H9 (cell line): ENCODE measurements around the gene TMEM164. TPM values are rescaled to one million over a fixed set of nuclear protein-coding genes. Genes with fewer than 3 reads are reported as not detected.

Experiments
- DNase-seq: peaks from one replicate; pipeline ENCODE4 v3.0.0-alpha.2; 2017
- H2AFZ ChIP-seq: one replicate; pipeline ENCODE4 v1.6.1; 2013; ENCODE audit warnings: mild to moderate bottlenecking, low read length, control low read depth, moderate library complexity
- H2AK5ac ChIP-seq: 2 replicates; pipeline ENCODE4 v1.6.1; 2013; ENCODE audit warnings: low read length, control low read depth, mixed read lengths; ENCODE audit not compliant: insufficient read length
- H2BK120ac ChIP-seq: one replicate; pipeline ENCODE4 v1.6.1; 2013; ENCODE audit warnings: low read depth, mild to moderate bottlenecking, low read length, control low read depth, inconsistent platforms; ENCODE audit not compliant: poor library complexity, severe bottlenecking
- H2BK12ac ChIP-seq: 2 replicates; pipeline ENCODE4 v1.6.1; 2013; ENCODE audit warnings: low read length, control low read depth, mixed read lengths, low read depth; ENCODE audit not compliant: insufficient read length
- H2BK15ac ChIP-seq: 2 replicates; pipeline ENCODE4 v1.6.1; 2013; ENCODE audit warnings: low read depth, low read length, control low read depth
- H2BK20ac ChIP-seq: one replicate; pipeline ENCODE4 v1.6.1; 2013; ENCODE audit warnings: low read depth, mild to moderate bottlenecking, low read length, control low read depth, inconsistent platforms; ENCODE audit not compliant: poor library complexity, severe bottlenecking
- H2BK5ac ChIP-seq: 2 replicates; pipeline ENCODE4 v1.6.1; 2013; ENCODE audit warnings: low read length, control low read depth, mixed read lengths; ENCODE audit not compliant: insufficient read length
- H3K14ac ChIP-seq: 2 replicates; pipeline ENCODE4 v1.6.1; 2013; ENCODE audit warnings: low read length, control low read depth; ENCODE audit not compliant: insufficient read depth
- H3K18ac ChIP-seq: 2 replicates; pipeline ENCODE4 v1.6.1; 2013; ENCODE audit warnings: low read depth, mild to moderate bottlenecking, mixed read lengths, low read length, control low read depth; ENCODE audit not compliant: insufficient read length
- H3K23ac ChIP-seq: 2 replicates; pipeline ENCODE4 v1.6.1; 2013; ENCODE audit warnings: low read length, control low read depth, mixed read lengths, low read depth; ENCODE audit not compliant: insufficient read length
- H3K23me2 ChIP-seq: 2 replicates; pipeline ENCODE4 v1.6.1; 2013; ENCODE audit warnings: low read depth, mild to moderate bottlenecking, mixed read lengths, low read length, control low read depth; ENCODE audit not compliant: insufficient read length, poor library complexity, severe bottlenecking
- H3K27ac ChIP-seq: 2 replicates; pipeline ENCODE4 v1.5.1; 2013; ENCODE audit warnings: low read length, control low read depth, mixed read lengths, low read depth; ENCODE audit not compliant: insufficient read length
- H3K27me3 ChIP-seq: 2 replicates; pipeline ENCODE4 v1.6.1; 2013; ENCODE audit warnings: low read length, control low read depth, inconsistent platforms; ENCODE audit not compliant: insufficient read depth
- H3K4ac ChIP-seq: 2 replicates; pipeline ENCODE4 v1.6.1; 2013; ENCODE audit warnings: low read depth, mild to moderate bottlenecking, control low read depth, inconsistent platforms, low read length, moderate library complexity
- H3K4me1 ChIP-seq: 2 replicates; pipeline ENCODE4 v1.6.1; 2013; ENCODE audit warnings: low read length, control low read depth, inconsistent platforms; ENCODE audit not compliant: insufficient read depth
- H3K4me2 ChIP-seq: 2 replicates; pipeline ENCODE4 v1.6.1; 2013; ENCODE audit warnings: low read length, control low read depth, mixed read lengths; ENCODE audit not compliant: insufficient read length, insufficient read depth
- H3K56ac ChIP-seq: 2 replicates; pipeline ENCODE4 v1.6.1; 2013; ENCODE audit warnings: low read depth, mild to moderate bottlenecking, mixed read lengths, low read length, control low read depth; ENCODE audit not compliant: insufficient read length
- H3K79me1 ChIP-seq: 2 replicates; pipeline ENCODE4 v1.6.1; 2013; ENCODE audit warnings: low read depth, mild to moderate bottlenecking, moderate library complexity, low read length, control low read depth, inconsistent platforms; ENCODE audit not compliant: insufficient read depth, poor library complexity, severe bottlenecking
- H3K79me2 ChIP-seq: 2 replicates; pipeline ENCODE4 v1.6.1; 2013; ENCODE audit warnings: low read length, control low read depth, inconsistent platforms; ENCODE audit not compliant: insufficient read depth
- H3K9ac ChIP-seq: 2 replicates; pipeline ENCODE4 v1.6.1; 2013; ENCODE audit warnings: low read length, control low read depth, mixed read lengths; ENCODE audit not compliant: insufficient read length; ENCODE audit errors: extremely low read depth
- H3K9me3 ChIP-seq: one replicate; pipeline ENCODE4 v1.6.1; 2013; ENCODE audit warnings: low read depth, low read length, inconsistent platforms; ENCODE audit not compliant: control insufficient read depth
- H3T11ph ChIP-seq: one replicate; pipeline ENCODE4 v1.6.1; 2013; ENCODE audit warnings: mild to moderate bottlenecking, low read length, control low read depth, inconsistent platforms
- H4K20me1 ChIP-seq: one replicate; pipeline ENCODE4 v1.6.1; 2013; ENCODE audit not compliant: control insufficient read depth, insufficient read length, insufficient read depth
- H4K5ac ChIP-seq: 2 replicates; pipeline ENCODE4 v1.6.1; 2013; ENCODE audit warnings: low read depth, mild to moderate bottlenecking, mixed read lengths, low read length, control low read depth; ENCODE audit not compliant: insufficient read length
- H4K8ac ChIP-seq: replicated peaks from 2 replicates; pipeline ENCODE4 v1.6.1; 2013; ENCODE audit warnings: low read length, control low read depth, mixed read lengths, low read depth; ENCODE audit not compliant: insufficient read length
- H4K91ac ChIP-seq: 2 replicates; pipeline ENCODE4 v1.6.1; 2013; ENCODE audit warnings: low read depth, mild to moderate bottlenecking, moderate library complexity, mixed read lengths, low read length, control low read depth; ENCODE audit not compliant: insufficient read length
- H3K27ac Mint-ChIP-seq, 3 experiments: 2 replicates in 2 of 3; 3 replicates in 1 of 3; pipeline ENCODE4 v1.8.0; 2020 to 2021; ENCODE audit warnings: mixed read lengths in 3 of 3, mild to moderate bottlenecking in 1 of 3, moderate library complexity in 1 of 3
- H3K27me3 Mint-ChIP-seq: 2 replicates; pipeline ENCODE4 v1.8.0; 2021; ENCODE audit warnings: low read depth, mild to moderate bottlenecking, moderate library complexity, mixed read lengths
- H3K36me3 Mint-ChIP-seq, 3 experiments: 2 replicates in 2 of 3; 3 replicates in 1 of 3; pipeline ENCODE4 v1.8.0; 2020 to 2021; ENCODE audit warnings: low read depth in 3 of 3, mixed read lengths in 3 of 3; ENCODE audit not compliant: insufficient read depth in 1 of 3
- H3K4me1 Mint-ChIP-seq, 2 experiments: 2 replicates each; pipeline ENCODE4 v1.8.0; 2020; ENCODE audit warnings: mixed read lengths in 2 of 2
- H3K4me3 Mint-ChIP-seq, 2 experiments: 2 replicates in 1 of 2; 3 replicates in 1 of 2; pipeline ENCODE4 v1.8.0; 2020 to 2021; ENCODE audit warnings: mild to moderate bottlenecking in 2 of 2, mixed read lengths in 2 of 2, moderate library complexity in 1 of 2
- H3K9me3 Mint-ChIP-seq, 2 experiments: 2 replicates in 1 of 2; 3 replicates in 1 of 2; pipeline ENCODE4 v1.8.0; 2020; ENCODE audit warnings: mild to moderate bottlenecking in 2 of 2, mixed read lengths in 2 of 2, moderate library complexity in 1 of 2
- WGBS: extraction: QIAGEN DNeasy Blood & Tissue Kit; methylation state at CpG from one replicate; pipeline ENCODE4 v1.1.7; 2013; ENCODE audit warnings: missing lambda C conversion rate, low lambda C conversion rate, mixed read lengths; ENCODE audit not compliant: insufficient read length; ENCODE audit errors: extremely low coverage; 5-methylcytosine and 5-hydroxymethylcytosine counted together
- total RNA-seq: library from RNA; stranded (reverse); gene quantifications from 2 replicates; pipeline ENCODE4 v1.2.1, GENCODE V29; 2021
- TF ChIP-seq, protein P1 (sequence below): fragments of 200-600 bp; sonication (generic); conservative IDR thresholded peaks from 3 replicates; pipeline ENCODE4 v1.8.0; 2021; ENCODE audit warnings: antibody characterized with exemption, mild to moderate bottlenecking

TMEM164 gene
- total RNA-seq, 1 experiment from 2014 or later, result 30.4 TPM

DNA sequence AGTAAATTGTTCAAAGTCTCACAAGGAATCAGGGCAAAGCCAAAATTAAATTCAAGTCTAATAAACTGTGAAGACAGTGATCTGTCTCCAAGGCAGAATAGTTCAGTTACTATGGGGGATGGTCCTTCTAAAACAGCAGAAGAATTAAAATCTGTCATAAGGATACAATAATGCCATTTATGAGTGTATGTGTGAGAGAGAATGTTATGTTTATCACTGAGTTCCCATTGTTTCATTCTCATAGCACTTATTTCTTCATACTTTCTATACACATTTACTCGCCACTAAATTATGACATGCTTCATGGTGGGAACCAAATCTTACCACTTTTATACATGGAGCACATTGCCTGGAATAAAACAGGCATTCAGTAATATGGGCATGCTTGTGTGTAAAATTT is 212.5 kb downstream of the TMEM164 start:
- H3K4me2 ChIP-seq, result no peak overlapping the region
- H2AK5ac ChIP-seq, result no peak overlapping the region
- no peak overlapping the region for H3T11ph ChIP-seq
- no peaks in the 10 kb centered on the region for H3K27me3 ChIP-seq
- no peak overlapping the region for H2AFZ ChIP-seq
- no peak overlapping the region for H2BK12ac ChIP-seq
- no peaks in the 10 kb centered on the region for H4K20me1 ChIP-seq
- no peak overlapping the region for H3K27ac ChIP-seq
- no peak overlapping the region for H3K56ac ChIP-seq
- no peak overlapping the region for H3K18ac ChIP-seq
- Mint-ChIP-seq H3K27me3 (no peaks in the 10 kb centered on the region), H3K27ac (no peak overlapping the region), H3K9me3 (no peaks in the 10 kb centered on the region), H3K4me1 (peaks cover 5 to 7% of the 10 kb centered on the region in 2 experiments), H3K36me3 (no peaks in the 10 kb centered on the region; a peak in 1 of 7 replicates), H3K4me3 (no peak overlapping the region)
- no CpG with 5 or more reads among the region's 1 CpG for WGBS
- no peak overlapping the region for H4K5ac ChIP-seq
- no peak overlapping the region for H2BK15ac ChIP-seq
- H4K91ac ChIP-seq, result no peak overlapping the region
- no peak overlapping the region for H3K4ac ChIP-seq
- no peaks in the 10 kb centered on the region for H3K79me1 ChIP-seq
- H3K14ac ChIP-seq, result no peak overlapping the region
- H2BK5ac ChIP-seq, result no peak overlapping the region
- no peak overlapping the region for H2BK20ac ChIP-seq
- TF ChIP-seq, protein P1, sequence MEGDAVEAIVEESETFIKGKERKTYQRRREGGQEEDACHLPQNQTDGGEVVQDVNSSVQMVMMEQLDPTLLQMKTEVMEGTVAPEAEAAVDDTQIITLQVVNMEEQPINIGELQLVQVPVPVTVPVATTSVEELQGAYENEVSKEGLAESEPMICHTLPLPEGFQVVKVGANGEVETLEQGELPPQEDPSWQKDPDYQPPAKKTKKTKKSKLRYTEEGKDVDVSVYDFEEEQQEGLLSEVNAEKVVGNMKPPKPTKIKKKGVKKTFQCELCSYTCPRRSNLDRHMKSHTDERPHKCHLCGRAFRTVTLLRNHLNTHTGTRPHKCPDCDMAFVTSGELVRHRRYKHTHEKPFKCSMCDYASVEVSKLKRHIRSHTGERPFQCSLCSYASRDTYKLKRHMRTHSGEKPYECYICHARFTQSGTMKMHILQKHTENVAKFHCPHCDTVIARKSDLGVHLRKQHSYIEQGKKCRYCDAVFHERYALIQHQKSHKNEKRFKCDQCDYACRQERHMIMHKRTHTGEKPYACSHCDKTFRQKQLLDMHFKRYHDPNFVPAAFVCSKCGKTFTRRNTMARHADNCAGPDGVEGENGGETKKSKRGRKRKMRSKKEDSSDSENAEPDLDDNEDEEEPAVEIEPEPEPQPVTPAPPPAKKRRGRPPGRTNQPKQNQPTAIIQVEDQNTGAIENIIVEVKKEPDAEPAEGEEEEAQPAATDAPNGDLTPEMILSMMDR, result no peak
- no peak overlapping the region for H3K23ac ChIP-seq
- no peak overlapping the region for H2BK120ac ChIP-seq
- no peak for DNase-seq
- no peaks in the 10 kb centered on the region for H3K23me2 ChIP-seq
- no peaks in the 10 kb centered on the region for H3K9me3 ChIP-seq
- H3K79me2 ChIP-seq, result no peaks in the 10 kb centered on the region
- H3K4me1 ChIP-seq, result no peaks in the 10 kb centered on the region
- no peak overlapping the region for H3K9ac ChIP-seq
- no peak overlapping the region for H4K8ac ChIP-seq
